Head of caudate nucleus (tissue), 42 donors: ENCODE data around the gene BPTF.
"Not testable (repeated sequence)": the region's sequence is repeated elsewhere in the genome, so short reads cannot be mapped to it uniquely, and the experiment has no call there.

Source experiments
- DNase-seq, 42 donors: peaks; one replicate each; pipeline versions ENCODE4 v3.0.0 to v3.0.0-alpha.2; 2020 to 2021; ENCODE audit warnings: mixed read lengths in 7 of 42
- intact Hi-C: fragments of 100-400 bp; cut with DNase I; formaldehyde crosslinking; loops from one replicate; pipeline ENCODE4 v1.15.0; 2022

The BPTF gene

DNA sequence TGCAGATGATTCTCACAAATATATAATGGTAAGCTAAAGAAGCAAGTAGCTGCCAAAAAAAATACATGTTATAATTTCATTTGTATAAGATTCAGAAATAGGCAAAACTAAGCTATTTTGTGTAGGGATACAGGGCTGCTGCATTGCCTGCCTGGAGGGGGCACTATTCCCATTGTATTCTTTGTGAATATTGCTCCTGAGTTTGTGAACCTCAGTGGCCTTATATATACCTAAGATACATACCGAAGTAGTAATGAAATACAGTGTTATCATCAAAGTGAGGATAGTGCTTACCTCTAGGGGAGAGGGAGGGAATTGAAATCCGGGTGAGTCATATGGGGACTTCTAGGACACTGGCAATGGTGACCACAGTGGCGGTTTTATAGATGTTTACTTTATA is 117.5 kb downstream of the BPTF start:
- peak in 4 of 42 donors; percentile 8 to 17 (median 13) for DNase-seq
- intact Hi-C loops = no loop called here

DNA sequence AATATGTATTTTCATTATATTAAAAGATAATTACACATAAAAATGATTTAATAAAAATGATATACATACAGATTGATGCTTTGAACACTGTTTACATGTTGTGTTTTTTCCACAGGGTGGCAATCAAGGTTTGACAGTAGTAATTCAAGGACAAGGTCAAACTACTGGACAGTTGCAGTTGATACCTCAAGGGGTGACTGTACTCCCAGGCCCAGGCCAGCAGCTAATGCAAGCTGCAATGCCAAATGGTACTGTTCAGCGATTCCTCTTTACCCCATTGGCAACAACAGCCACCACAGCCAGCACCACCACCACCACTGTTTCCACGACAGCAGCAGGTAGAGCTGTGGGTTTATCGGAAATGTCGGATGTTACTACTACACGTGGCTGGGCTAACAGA is 118.7 kb downstream of the BPTF start:
- intact Hi-C loops = no loop called here
- DNase-seq = no peak

DNA sequence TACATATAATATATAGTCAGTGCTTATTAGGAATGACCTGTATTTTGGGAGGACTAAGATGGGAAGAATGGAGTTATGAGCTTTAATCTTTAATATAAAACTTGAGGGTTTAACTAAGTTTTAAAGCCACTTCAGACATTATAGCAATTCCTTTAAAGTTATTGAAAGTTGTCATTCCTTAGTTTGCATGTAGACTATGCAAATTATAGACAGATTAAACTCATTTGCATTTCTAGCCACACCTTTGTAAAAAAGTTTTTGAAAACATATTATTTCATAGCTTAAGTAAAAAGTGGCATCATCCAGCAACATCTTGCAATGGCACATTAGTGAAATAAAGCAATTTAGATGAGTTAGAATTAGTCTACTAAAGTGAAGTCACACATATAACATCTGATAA is 121.2 kb downstream of the BPTF start:
- intact Hi-C loops = no loop called here

DNA sequence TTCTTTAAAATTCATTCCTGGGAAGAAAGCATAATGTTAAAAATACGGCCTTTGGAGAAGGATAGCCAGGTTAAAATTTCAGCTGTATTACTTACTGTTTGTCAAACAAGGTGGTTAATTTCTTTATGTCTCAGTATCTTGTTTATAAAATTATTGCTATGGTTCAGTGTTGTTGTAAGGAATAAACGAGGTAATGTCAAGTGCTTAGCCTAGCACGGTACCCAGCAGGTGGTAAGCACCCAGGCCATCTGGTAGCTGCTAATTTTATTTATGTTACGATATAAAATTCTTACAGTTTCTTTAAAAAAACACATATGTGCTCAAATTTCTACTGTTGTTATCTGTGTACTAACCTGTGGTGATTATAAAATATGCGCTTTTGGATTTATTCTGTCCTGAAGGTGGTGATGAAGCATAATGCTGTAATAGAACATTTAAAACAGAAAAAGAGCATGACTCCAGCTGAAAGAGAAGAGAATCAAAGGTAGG is 122.1 kb downstream of the BPTF start:
- no peak for DNase-seq
- intact Hi-C loops = no loop called here

More for the DNA sequence above, 121.2 kb downstream of the BPTF start:
- no peak for DNase-seq

DNA sequence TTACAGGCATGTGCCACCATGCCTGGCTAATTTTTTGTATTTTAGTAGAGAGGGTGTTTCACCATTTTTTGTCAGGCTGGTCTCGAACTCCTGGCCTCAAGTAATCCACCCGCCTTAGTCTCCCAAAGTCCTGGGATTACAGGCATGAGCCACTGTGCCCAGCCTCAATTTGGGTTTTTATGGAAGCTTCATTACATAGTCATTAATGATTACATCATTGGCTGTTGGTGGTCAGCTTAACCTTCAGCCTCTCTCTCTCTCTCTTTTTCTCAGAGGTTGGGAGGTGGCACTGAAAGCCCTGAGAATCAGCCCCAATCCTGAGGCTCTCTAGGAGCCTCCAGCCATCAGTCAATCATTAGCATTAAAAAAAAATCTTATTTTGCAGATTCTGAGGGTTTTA is 125.6 kb downstream of the BPTF start:
- intact Hi-C loops = no loop called here
- no peak for DNase-seq

DNA sequence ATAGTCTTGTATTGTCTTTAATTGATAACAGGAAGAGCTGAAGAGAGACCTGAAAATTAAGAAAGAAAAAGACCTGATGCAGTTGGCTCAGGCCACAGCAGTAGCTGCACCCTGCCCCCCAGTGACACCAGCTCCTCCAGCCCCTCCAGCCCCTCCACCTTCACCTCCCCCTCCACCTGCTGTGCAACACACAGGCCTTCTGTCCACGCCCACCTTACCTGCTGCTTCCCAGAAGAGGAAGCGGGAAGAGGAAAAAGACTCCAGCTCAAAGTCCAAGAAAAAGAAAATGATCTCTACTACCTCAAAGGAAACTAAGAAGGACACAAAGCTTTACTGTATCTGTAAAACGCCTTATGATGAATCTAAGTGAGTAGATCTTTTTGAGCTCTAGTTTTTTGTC is 134.2 kb downstream of the BPTF start:
- intact Hi-C loops = no loop called here

DNA sequence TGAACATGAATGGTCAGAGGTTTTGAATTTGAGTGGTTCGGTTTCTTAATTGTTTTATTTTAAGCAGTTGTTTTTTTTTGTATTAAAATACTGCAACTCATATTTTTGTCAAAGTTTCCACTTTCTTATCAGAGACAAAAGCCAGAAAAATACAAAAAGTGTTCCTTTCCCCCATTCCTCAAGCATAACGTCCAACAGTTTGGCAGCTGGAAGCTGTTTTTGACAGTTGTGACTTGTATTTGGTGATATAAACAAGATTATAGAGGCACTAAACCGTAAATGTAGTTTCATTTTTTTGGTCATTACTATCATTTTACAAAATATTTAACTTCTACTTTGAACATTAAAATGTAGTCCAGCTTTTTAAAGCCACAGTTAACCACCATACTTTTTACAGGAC is 135.0 kb downstream of the BPTF start:
- intact Hi-C loops, DNase-seq: not testable (repeated sequence)

More for the DNA sequence above, 134.2 kb downstream of the BPTF start:
- DNase-seq = no peak

DNA sequence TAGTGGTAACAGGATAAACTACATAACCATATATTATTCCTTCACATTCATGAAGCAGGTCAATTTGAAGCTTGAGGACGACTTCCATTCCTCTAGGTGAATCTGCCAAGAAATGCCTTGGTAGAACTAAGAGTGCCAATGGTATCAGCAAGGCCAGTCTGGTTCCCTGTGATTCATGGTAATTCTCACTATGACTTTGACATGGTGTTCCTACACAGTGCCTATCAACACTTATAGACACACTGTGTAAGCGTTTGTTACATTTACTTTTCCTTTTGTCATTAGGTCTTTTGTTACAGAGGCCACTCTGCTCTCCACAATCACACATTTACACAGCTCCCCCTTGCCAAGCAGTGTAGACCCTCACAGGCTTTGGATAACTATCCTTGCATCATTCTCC is 136.9 kb downstream of the BPTF start:
- intact Hi-C loops, DNase-seq: not testable (repeated sequence)

DNA sequence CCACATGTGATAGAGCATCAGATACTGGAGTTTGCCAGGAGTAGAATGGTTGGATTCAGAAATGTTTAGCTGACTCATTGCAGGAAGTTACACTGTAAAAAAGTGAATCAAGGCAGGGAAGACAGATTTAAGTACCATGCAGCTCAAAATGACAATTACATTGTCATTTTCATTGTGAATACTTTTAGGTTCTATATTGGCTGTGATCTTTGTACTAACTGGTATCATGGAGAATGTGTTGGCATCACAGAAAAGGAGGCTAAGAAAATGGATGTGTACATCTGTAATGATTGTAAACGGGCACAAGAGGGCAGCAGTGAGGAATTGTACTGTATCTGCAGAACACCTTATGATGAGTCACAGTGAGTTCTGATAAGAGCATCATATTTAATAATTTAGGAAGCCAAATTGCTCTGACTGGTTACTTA is 137.9 kb downstream of the BPTF start:
- intact Hi-C loops = not testable (repeated sequence)
- peak in 39 of 42 donors; percentile 18 to 93 (median 76) for DNase-seq

DNA sequence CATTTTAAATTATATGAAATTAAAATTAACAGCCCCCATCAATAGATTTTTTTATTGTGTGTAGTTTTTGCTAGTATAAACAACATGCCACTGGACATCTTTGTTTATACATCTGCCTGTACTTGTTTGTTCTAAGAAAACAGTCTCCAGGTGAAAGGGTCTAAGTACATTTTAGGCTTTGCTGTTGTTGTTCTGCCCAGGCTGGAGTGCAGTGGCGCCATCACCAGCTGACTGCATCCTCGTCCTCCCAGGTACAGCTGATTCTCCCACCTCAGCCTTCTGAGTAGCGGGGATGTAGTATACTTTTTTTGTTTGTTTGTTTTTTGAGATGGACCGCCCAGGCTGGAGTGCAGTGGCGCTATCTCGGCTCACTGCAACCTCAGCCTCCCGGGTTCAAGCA is 145.5 kb downstream of the BPTF start:
- intact Hi-C loops = no loop called here
- peak in 1 of 42 donors; percentile 10 for DNase-seq

DNA sequence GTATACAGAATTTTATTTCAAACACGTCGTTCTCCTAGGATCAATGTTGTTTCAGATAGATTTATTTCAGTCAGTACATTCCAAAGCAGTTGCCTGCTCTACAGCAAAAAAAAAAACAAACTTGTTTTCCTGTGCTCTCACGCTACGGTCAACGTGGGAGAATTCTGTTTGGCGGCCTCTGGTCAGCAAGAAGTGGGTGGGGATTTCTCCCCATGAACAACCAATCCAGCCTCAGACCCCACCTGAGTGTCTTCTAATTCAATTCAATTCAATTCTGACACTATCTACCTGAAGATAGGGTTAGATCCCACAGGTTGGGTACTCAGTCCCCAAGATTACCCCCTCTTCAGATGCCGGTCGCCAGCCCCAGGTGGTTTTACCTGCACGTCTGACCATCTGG is 148.9 kb downstream of the BPTF start:
- intact Hi-C loops = no loop called here

DNA sequence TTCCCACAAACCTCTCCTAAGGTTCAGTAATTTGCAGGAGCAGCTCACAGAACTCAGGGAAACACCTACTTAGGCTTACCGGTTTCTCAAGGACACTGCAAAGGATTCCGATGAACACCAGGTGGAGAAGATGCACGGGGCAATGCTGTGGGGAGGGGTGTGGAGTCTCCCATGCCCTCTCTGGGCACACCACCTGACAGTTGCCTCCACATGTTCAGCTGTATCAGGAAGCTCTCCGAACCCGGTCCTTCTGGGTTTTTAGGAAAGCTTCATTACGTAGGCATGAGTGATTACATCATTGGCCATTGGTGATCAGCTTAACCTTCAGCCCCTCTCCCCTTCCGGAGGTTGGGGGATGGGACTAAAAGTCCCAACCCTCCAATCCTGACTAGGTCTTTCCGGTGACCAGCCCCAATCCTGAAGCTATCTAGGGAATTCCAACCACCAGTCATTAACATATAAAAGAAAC is 149.3 kb downstream of the BPTF start:
- intact Hi-C loops = no loop called here
- DNase-seq = peak in 3 of 42 donors; percentile 1 to 14 (median 11)

More for the DNA sequence above, 148.9 kb downstream of the BPTF start:
- peak in 3 of 42 donors; percentile 2 to 21 (median 5) for DNase-seq

DNA sequence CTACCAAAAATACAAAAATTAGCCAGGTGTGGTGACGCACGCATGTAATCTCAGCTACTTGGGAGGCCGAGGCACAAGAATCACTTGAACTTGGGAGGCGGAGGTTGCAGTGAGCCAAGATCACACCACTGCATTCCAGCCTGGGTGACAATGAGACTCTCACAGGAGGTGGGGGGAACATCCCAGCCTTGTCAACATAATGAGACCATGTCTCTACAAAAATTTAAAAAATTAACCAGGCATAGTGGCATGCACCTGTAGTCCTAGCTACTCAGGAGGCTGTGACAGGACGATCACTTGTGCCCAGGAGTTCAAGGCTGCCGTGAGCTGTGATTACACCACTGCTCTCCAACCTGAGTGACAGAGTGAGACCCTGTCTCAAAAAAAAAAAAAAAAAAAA is 151.0 kb downstream of the BPTF start:
- DNase-seq = peak in 3 of 42 donors; percentile 5 to 26 (median 12)
- intact Hi-C loops = not testable (repeated sequence)

DNA sequence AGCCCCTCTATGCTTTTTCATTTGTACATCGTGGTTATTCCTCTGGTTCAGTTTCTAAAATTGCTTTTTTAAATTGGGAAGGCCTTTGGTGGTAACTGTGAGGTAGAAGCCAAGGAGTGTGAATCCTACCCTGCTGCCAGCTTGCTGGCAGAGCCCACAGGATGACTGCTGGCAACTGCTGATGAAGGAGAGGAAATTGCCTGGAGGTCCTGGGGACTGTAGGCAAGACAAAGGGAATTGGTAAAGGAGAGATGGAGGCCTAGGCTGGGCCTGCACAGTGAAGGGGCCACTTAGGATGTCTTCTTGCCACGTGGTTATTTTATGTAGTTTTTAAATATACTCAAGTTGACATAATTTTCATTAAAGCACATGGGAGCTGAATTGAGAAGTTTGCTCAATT is 155.2 kb downstream of the BPTF start:
- peak in 2 of 42 donors; percentile 14 to 42 for DNase-seq
- intact Hi-C loops = no loop called here

DNA sequence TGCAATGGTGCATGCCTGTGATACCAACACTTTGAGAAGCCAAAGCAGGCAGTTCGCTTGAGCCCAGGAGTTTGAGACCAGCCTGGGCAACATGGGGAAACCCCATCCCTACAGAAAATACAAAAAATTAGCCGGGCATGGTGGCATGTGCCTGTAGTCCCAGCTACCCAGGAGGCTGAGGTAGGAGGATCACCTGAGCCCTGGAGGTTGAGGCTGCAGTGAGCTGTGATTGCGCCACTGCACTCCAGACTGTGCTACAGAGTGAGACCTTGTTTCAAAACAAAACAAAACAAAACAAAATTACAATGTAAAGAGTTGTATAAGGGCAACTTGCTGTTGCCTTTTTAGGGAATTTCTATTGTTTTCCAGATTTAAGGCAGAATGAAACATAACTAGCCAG is 155.6 kb downstream of the BPTF start:
- peak in 2 of 42 donors; percentile 3 to 22 for DNase-seq
- intact Hi-C loops = not testable (repeated sequence)

DNA sequence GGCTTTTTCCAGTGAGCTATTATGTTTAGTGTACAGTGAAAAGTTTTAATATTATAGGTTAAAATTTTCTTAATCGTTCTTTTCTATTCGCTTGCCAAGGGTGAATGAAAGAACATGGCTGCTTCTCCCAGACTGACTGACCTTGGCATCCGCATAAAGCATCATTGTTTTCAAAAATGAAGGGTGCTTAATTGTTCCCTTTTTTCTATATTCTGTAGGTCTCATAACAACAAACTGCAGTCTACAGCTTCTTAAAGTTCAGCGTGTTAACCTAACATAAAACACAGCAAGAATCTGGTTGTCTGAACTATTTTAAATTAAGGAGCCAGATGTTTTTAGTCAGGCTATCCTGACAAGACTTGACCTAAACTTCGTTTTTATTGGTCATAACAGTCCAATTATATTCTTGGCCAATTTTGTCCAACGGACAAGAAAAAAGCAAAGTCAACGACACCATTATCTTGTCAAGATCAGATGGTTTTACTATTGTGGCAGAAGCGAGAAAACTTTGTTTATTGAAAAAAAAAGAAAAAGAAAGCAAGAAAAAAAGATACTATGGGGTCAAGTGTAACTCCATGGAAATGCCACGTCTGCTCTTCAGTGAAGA is 156.8 kb downstream of the BPTF start:
- peak in 5 of 42 donors; percentile 22 to 42 (median 30) for DNase-seq
- intact Hi-C loops = no loop called here

DNA sequence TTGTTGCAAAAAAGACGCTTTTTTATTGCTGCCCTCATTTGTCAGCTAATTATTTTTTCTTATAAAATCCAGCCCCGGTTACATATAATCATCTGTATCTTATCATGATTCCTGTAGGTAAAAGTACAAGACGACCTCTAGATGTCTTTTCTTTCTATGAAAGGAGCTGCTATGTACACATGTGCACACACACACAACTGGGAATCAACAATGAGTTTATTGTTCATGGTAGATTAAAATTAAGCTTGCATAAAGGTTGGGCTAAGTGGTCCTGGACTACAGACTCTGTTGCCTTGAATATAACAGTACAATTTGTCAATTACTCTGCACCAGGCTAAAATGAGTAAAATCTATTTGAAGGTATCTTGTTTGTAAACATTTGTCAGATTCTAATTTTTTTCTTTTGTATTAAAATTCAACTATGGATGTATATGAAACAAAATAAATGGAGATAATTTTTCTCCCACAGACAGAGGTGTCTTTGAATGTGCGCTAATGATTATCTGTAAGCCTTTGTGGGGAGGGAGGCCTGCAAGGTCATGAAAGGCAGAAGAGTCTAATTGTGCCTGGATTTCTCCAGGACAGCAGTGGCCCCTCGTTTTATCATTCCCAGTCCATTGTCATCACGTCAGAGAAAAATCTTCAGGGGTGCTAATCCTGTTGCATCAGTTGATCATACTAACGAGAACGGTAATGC is 157.5 kb downstream of the BPTF start:
- intact Hi-C loops = no loop called here

DNA sequence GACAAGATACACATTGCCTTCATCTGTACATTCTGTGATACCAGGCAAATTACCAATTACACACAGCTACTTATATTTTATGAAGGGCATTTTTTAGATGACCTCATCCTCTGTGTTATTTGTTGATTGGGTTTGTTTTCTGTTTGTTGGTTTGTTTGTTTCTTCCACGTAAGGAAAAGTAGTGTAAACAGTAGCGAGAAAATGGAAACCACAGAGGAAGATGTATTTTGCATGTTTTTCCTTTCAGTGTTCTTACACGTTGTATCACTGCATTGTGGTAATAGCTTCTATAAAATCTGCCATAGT is 158.0 kb downstream of the BPTF start:
- intact Hi-C loops = no loop called here
- no peak for DNase-seq

More for the DNA sequence above, 157.5 kb downstream of the BPTF start:
- DNase-seq = peak in 3 of 42 donors; percentile 8 to 40 (median 18)

DNA sequence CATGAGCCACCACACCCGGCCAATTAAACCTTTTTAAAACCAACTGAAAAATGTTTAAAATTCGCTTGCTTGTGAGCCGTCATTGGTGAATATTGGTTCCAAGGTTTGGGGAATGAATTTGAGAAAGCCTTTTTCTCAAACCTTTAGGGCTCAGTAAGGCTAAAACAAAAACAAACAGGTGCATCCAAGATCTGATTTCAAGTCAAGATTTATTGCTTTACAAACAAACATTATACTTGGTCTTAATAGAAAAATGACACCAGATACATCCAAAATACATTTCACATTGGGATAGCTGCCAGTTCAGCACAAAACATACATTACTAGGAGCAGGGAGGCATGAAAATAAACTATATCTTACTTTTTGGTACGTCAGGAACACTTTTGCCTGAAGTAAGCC is 165.6 kb downstream of the BPTF start:
- intact Hi-C loops = no loop called here
- no peak for DNase-seq

DNA sequence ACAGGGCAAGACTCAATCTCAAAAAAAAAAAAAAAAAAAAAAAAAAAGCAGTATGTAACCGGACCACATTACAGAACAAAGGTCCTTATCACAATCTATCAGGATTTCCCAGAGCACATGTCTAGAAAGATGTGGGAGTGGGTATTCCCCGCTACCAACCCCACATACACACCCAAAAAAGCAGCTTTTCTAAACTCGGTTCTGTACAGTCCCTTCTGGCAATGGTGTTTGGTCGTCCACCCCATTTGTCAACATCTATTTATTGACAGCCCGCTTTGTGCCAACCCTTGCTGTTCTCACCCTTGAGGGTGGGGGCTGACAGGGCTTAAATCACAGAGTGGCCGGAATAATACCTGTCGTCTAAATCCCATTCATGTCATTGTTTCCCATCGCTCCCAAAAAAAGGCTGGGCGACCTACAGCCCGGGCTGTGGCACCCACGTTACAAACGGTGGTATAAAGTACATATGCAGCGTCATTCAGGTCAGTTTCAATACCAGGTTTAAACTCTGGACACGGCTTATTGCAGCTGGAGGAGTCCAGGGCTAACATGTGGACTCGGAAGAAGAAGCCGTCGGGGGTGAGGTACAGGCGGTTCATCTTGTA is 167.3 kb downstream of the BPTF start:
- peak in 2 of 42 donors; percentile 10 to 12 for DNase-seq
- intact Hi-C loops = loop anchor here (2.0 kb wide), 1 partner anchor 26 kb away; no protein-coding TSS in a partner anchor
